ENCODE results near the gene BACH2. TPM values are rescaled to one million over a fixed set of nuclear protein-coding genes. Genes with fewer than 3 reads are reported as not detected.
A peak's percentile ranks its signal among the peaks of the same experiment; 100 is the strongest.

Gene BACH2
- total RNA-seq, 2 donors from 2014 or later, result 101 to 111 TPM

GRCh38 chr6:90098627-90099026 is 198.0 kb downstream of the BACH2 start:
- Mint-ChIP-seq H3K9me3 (no peaks in the 10 kb centered on the region), H3K36me3 (ENCODE audit: insufficient read depth in 2 of 2) (peaks cover 13 to 23% of the 10 kb centered on the region in 2 donors), H3K27me3 (ENCODE audit: low read depth) (no peaks in the 10 kb centered on the region), H3K4me3 (peak overlapping the region; percentile 28 to 40), H3K4me1 (ENCODE audit: low read depth) (peaks cover 93% of the 10 kb centered on the region), H3K27ac (peak overlapping the region; percentile 51)
- DNase-seq (no peak), ATAC-seq (replicated peaks in 1 of 2) (no peak)

- no peak for ATAC-seq (replicated peaks in 1 of 2)
- Mint-ChIP-seq H3K27me3 (ENCODE audit: low read depth) (no peaks in the 10 kb centered on the region), H3K4me1 (ENCODE audit: low read depth) (peaks cover 91% of the 10 kb centered on the region), H3K9me3 (no peaks in the 10 kb centered on the region), H3K36me3 (ENCODE audit: insufficient read depth in 2 of 2) (peaks cover 11 to 19% of the 10 kb centered on the region in 2 donors), H3K4me3 (peak overlapping the region; percentile 32 to 40), H3K27ac (peak overlapping the region; percentile 51)
- no peak for DNase-seq
Observed at GRCh38 chr6:90098001-90098531, 198.6 kb downstream of the BACH2 start.

GRCh38 chr6:90097356-90097755 is 199.3 kb downstream of the BACH2 start:
- DNase-seq (no peak), ATAC-seq (replicated peaks in 1 of 2) (no peak)
- H3K4me3 Mint-ChIP-seq, result no peak overlapping the region
- no peak overlapping the region for H3K27ac Mint-ChIP-seq
- peaks cover 7 to 17% of the 10 kb centered on the region in 2 donors for H3K36me3 Mint-ChIP-seq (ENCODE audit: insufficient read depth in 2 of 2)
- peaks cover 90% of the 10 kb centered on the region for H3K4me1 Mint-ChIP-seq (ENCODE audit: low read depth)
- H3K9me3 Mint-ChIP-seq, result no peaks in the 10 kb centered on the region
- no peaks in the 10 kb centered on the region for H3K27me3 Mint-ChIP-seq (ENCODE audit: low read depth)

GRCh38 chr6:90096818-90097217 is 199.8 kb downstream of the BACH2 start:
- ATAC-seq (replicated peaks in 1 of 2) (no peak), DNase-seq (no peak)
- Mint-ChIP-seq H3K4me3 (no peak overlapping the region), H3K4me1 (ENCODE audit: low read depth) (peaks cover 85% of the 10 kb centered on the region), H3K27me3 (ENCODE audit: low read depth) (no peaks in the 10 kb centered on the region), H3K9me3 (no peaks in the 10 kb centered on the region), H3K36me3 (ENCODE audit: insufficient read depth in 2 of 2) (peaks cover 7 to 14% of the 10 kb centered on the region in 2 donors), H3K27ac (no peak overlapping the region)

GRCh38 chr6:90095788-90096187 is 200.9 kb downstream of the BACH2 start:
- Mint-ChIP-seq H3K4me1 (ENCODE audit: low read depth) (peaks cover 81% of the 10 kb centered on the region), H3K4me3 (peak overlapping the region; percentile 35 to 47), H3K27me3 (ENCODE audit: low read depth) (no peaks in the 10 kb centered on the region), H3K27ac (no peak overlapping the region), H3K36me3 (ENCODE audit: insufficient read depth in 2 of 2) (peaks cover 4 to 5% of the 10 kb centered on the region in 2 donors), H3K9me3 (no peaks in the 10 kb centered on the region)
- DNase-seq (no peak), ATAC-seq (replicated peaks in 1 of 2) (peak in 1 of 2 donors; percentile 36)

- Mint-ChIP-seq H3K4me3 (peak overlapping the region; percentile 8 to 47), H3K27me3 (ENCODE audit: low read depth) (no peaks in the 10 kb centered on the region), H3K36me3 (ENCODE audit: insufficient read depth in 2 of 2) (peaks cover 1 to 2% of the 10 kb centered on the region in 2 donors), H3K4me1 (ENCODE audit: low read depth) (peaks cover 86% of the 10 kb centered on the region), H3K27ac (peak overlapping the region; percentile 70), H3K9me3 (no peaks in the 10 kb centered on the region)
- no peak for ATAC-seq (replicated peaks in 1 of 2)
- DNase-seq, result no peak
Observed at GRCh38 chr6:90095145-90095544, 201.5 kb downstream of the BACH2 start.

- ATAC-seq (replicated peaks in 1 of 2) (peak; percentile 20 to 35), DNase-seq (no peak)
- H3K4me3 Mint-ChIP-seq, result no peak overlapping the region
- H3K9me3 Mint-ChIP-seq, result no peaks in the 10 kb centered on the region
- no peaks in the 10 kb centered on the region for H3K27me3 Mint-ChIP-seq (ENCODE audit: low read depth)
- H3K4me1 Mint-ChIP-seq (ENCODE audit: low read depth), result peaks cover 83% of the 10 kb centered on the region
- peak overlapping the region; percentile 4 for H3K27ac Mint-ChIP-seq
- peaks cover 0 to 1% of the 10 kb centered on the region in 2 donors for H3K36me3 Mint-ChIP-seq (ENCODE audit: insufficient read depth in 2 of 2)
Observed at GRCh38 chr6:90093558-90094073, 203.0 kb downstream of the BACH2 start.

- Mint-ChIP-seq H3K4me1 (ENCODE audit: low read depth) (peaks cover 81% of the 10 kb centered on the region), H3K9me3 (no peaks in the 10 kb centered on the region), H3K36me3 (ENCODE audit: insufficient read depth in 2 of 2) (peaks cover 3 to 17% of the 10 kb centered on the region in 2 donors), H3K27ac (no peak overlapping the region), H3K27me3 (ENCODE audit: low read depth) (no peaks in the 10 kb centered on the region), H3K4me3 (no peak overlapping the region)
- no peak for ATAC-seq (replicated peaks in 1 of 2)
- no peak for DNase-seq
Observed at GRCh38 chr6:90090866-90091265, 205.8 kb downstream of the BACH2 start.

GRCh38 chr6:90088009-90088408 is 208.6 kb downstream of the BACH2 start:
- no peaks in the 10 kb centered on the region for H3K27me3 Mint-ChIP-seq (ENCODE audit: low read depth)
- H3K9me3 Mint-ChIP-seq, result no peaks in the 10 kb centered on the region
- ATAC-seq (replicated peaks in 1 of 2), result peak; percentile 27 to 31
- peaks cover 77% of the 10 kb centered on the region for H3K4me1 Mint-ChIP-seq (ENCODE audit: low read depth)
- no peak for DNase-seq
- H3K27ac Mint-ChIP-seq, result peak overlapping the region; percentile 43
- H3K4me3 Mint-ChIP-seq, result peak overlapping the region; percentile 2 to 10
- peaks cover 1 to 23% of the 10 kb centered on the region in 2 donors for H3K36me3 Mint-ChIP-seq (ENCODE audit: insufficient read depth in 2 of 2)

GRCh38 chr6:90087106-90087833 is 209.4 kb downstream of the BACH2 start:
- peaks cover 1 to 23% of the 10 kb centered on the region in 2 donors for H3K36me3 Mint-ChIP-seq (ENCODE audit: insufficient read depth in 2 of 2)

GRCh38 chr6:90086517-90086916 is 210.1 kb downstream of the BACH2 start:
- H3K27ac Mint-ChIP-seq, result no peak overlapping the region
- no peak for ATAC-seq (replicated peaks in 1 of 2)
- H3K9me3 Mint-ChIP-seq, result no peaks in the 10 kb centered on the region
- peaks cover 1 to 26% of the 10 kb centered on the region in 2 donors for H3K36me3 Mint-ChIP-seq (ENCODE audit: insufficient read depth in 2 of 2)
- H3K4me3 Mint-ChIP-seq, result no peak overlapping the region
- no peak for DNase-seq
- H3K4me1 Mint-ChIP-seq (ENCODE audit: low read depth), result peaks cover 87% of the 10 kb centered on the region
- H3K27me3 Mint-ChIP-seq (ENCODE audit: low read depth), result no peaks in the 10 kb centered on the region

More at GRCh38 chr6:90087106-90087833, 209.4 kb downstream of the BACH2 start:
- peaks cover 79% of the 10 kb centered on the region for H3K4me1 Mint-ChIP-seq (ENCODE audit: low read depth)
- H3K27ac Mint-ChIP-seq, result no peak overlapping the region
- peak in 1 of 2 donors; percentile 23 for ATAC-seq (replicated peaks in 1 of 2)
- H3K9me3 Mint-ChIP-seq, result no peaks in the 10 kb centered on the region
- H3K27me3 Mint-ChIP-seq (ENCODE audit: low read depth), result no peaks in the 10 kb centered on the region
- no peak for DNase-seq
- H3K4me3 Mint-ChIP-seq, result no peak overlapping the region

- Mint-ChIP-seq H3K4me3 (peak overlapping the region; percentile 36 to 55), H3K4me1 (ENCODE audit: low read depth) (peaks cover 92% of the 10 kb centered on the region), H3K27ac (peak overlapping the region; percentile 11), H3K36me3 (ENCODE audit: insufficient read depth in 2 of 2) (peaks cover 3 to 29% of the 10 kb centered on the region in 2 donors), H3K27me3 (ENCODE audit: low read depth) (no peaks in the 10 kb centered on the region), H3K9me3 (no peaks in the 10 kb centered on the region)
- DNase-seq, result peak; percentile 46 to 53
- ATAC-seq (replicated peaks in 1 of 2), result peak; percentile 20 to 25
Observed at GRCh38 chr6:90083891-90084290, 212.8 kb downstream of the BACH2 start.

- DNase-seq (no peak), ATAC-seq (replicated peaks in 1 of 2) (no peak)
- Mint-ChIP-seq H3K27ac (no peak overlapping the region), H3K4me1 (ENCODE audit: low read depth) (peaks cover 92% of the 10 kb centered on the region), H3K9me3 (no peaks in the 10 kb centered on the region), H3K36me3 (ENCODE audit: insufficient read depth in 2 of 2) (peaks cover 6 to 31% of the 10 kb centered on the region in 2 donors), H3K27me3 (ENCODE audit: low read depth) (no peaks in the 10 kb centered on the region), H3K4me3 (peak overlapping the region; percentile 9 to 36)
Observed at GRCh38 chr6:90082847-90083246, 213.8 kb downstream of the BACH2 start.
